Neural cell (in vitro differentiated cells): ENCODE results near the gene TRAK1.

ENCODE experiments used
- EP300 ChIP-seq: fragments of 450-650 bp; conservative IDR thresholded peaks from 2 replicates; pipeline ENCODE4 v1.6.1; 2014; ENCODE audit warnings: antibody characterized with exemption, mild to moderate bottlenecking, moderate library complexity; ENCODE audit not compliant: poor library complexity, severe bottlenecking
- EZH2 ChIP-seq: fragments of 200-600, 300-800 bp; shearing (Covaris generic), sonication (generic); IDR thresholded peaks from 2 replicates; pipeline ENCODE4 v1.6.1; 2014; ENCODE audit warnings: antibody characterized with exemption, low read length, borderline replicate concordance, mild to moderate bottlenecking; ENCODE audit not compliant: insufficient read depth, poor library complexity, severe bottlenecking
- TF ChIP-seq, protein P1 (sequence below): fragments of 450-650 bp; IDR thresholded peaks from 2 replicates; pipeline ENCODE4 v1.5.1; 2014; ENCODE audit warnings: antibody characterized with exemption, mild to moderate bottlenecking, moderate library complexity; ENCODE audit not compliant: poor library complexity, severe bottlenecking

GRCh38 chr3:42122261-42123011 is 31.3 kb downstream of the TRAK1 start:
- TF ChIP-seq EZH2, result no peak
- TF ChIP-seq, protein P1, sequence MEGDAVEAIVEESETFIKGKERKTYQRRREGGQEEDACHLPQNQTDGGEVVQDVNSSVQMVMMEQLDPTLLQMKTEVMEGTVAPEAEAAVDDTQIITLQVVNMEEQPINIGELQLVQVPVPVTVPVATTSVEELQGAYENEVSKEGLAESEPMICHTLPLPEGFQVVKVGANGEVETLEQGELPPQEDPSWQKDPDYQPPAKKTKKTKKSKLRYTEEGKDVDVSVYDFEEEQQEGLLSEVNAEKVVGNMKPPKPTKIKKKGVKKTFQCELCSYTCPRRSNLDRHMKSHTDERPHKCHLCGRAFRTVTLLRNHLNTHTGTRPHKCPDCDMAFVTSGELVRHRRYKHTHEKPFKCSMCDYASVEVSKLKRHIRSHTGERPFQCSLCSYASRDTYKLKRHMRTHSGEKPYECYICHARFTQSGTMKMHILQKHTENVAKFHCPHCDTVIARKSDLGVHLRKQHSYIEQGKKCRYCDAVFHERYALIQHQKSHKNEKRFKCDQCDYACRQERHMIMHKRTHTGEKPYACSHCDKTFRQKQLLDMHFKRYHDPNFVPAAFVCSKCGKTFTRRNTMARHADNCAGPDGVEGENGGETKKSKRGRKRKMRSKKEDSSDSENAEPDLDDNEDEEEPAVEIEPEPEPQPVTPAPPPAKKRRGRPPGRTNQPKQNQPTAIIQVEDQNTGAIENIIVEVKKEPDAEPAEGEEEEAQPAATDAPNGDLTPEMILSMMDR, result no peak
- no peak for TF ChIP-seq EP300
